ENCODE data around the gene CCDC69.

The CCDC69 gene

GRCh38 chr5:151196556-151197290, 27.2 kb downstream of the CCDC69 start:
- DNase-seq: no peak
- H3K4me3 ChIP-seq (ENCODE audit: low read depth, low read length): no peak overlapping the region
- H3K36me3 ChIP-seq: no peaks in the 10 kb centered on the region
- H3K27me3 ChIP-seq: no peaks in the 10 kb centered on the region
- H3K4me1 ChIP-seq: no peaks in the 10 kb centered on the region
- no peak for TF ChIP-seq CTCF (IDR thresholded peaks at IDR 0.05; ENCODE audit: low read depth, low read length)
- H3K9me3 ChIP-seq: no peaks in the 10 kb centered on the region

GRCh38 chr5:151195622-151196021, 28.3 kb downstream of the CCDC69 start:
- Histone ChIP-seq H3K4me1 (no peaks in the 10 kb centered on the region), H3K36me3 (no peaks in the 10 kb centered on the region), H3K4me3 (ENCODE audit: low read depth, low read length) (no peak overlapping the region), H3K9me3 (no peaks in the 10 kb centered on the region), H3K27me3 (no peaks in the 10 kb centered on the region)
- TF ChIP-seq CTCF (IDR thresholded peaks at IDR 0.05; ENCODE audit: low read depth, low read length): no peak
- no peak for DNase-seq

- Histone ChIP-seq H3K9me3 (no peaks in the 10 kb centered on the region), H3K27me3 (no peaks in the 10 kb centered on the region; the same call in 1 of the 2 replicates), H3K4me3 (ENCODE audit: low read depth, low read length) (no peak overlapping the region), H3K36me3 (no peaks in the 10 kb centered on the region), H3K4me1 (no peaks in the 10 kb centered on the region)
- DNase-seq: no peak
- TF ChIP-seq CTCF (IDR thresholded peaks at IDR 0.05; ENCODE audit: low read depth, low read length): no peak
Measured at GRCh38 chr5:151192626-151193025, 31.3 kb downstream of the CCDC69 start.

GRCh38 chr5:151191661-151192060, 32.2 kb downstream of the CCDC69 start:
- DNase-seq: no peak
- Histone ChIP-seq H3K4me3 (ENCODE audit: low read depth, low read length) (no peak overlapping the region), H3K4me1 (no peaks in the 10 kb centered on the region), H3K36me3 (no peaks in the 10 kb centered on the region), H3K9me3 (no peaks in the 10 kb centered on the region), H3K27me3 (no peaks in the 10 kb centered on the region; the same call in 1 of the 2 replicates)
- no peak for TF ChIP-seq CTCF (IDR thresholded peaks at IDR 0.05; ENCODE audit: low read depth, low read length)

- H3K4me1 ChIP-seq: no peaks in the 10 kb centered on the region
- DNase-seq: no peak
- no peaks in the 10 kb centered on the region for H3K36me3 ChIP-seq
- no peak for TF ChIP-seq CTCF (IDR thresholded peaks at IDR 0.05; ENCODE audit: low read depth, low read length)
- no peaks in the 10 kb centered on the region for H3K9me3 ChIP-seq
- no peak overlapping the region for H3K4me3 ChIP-seq (ENCODE audit: low read depth, low read length)
- no peaks in the 10 kb centered on the region; the same call in 1 of the 2 replicates for H3K27me3 ChIP-seq
Measured at GRCh38 chr5:151189151-151189550, 34.7 kb downstream of the CCDC69 start.

GRCh38 chr5:151186538-151186937, 37.4 kb downstream of the CCDC69 start:
- Histone ChIP-seq H3K27me3 (no peaks in the 10 kb centered on the region; the same call in 1 of the 2 replicates), H3K4me3 (ENCODE audit: low read depth, low read length) (no peak overlapping the region), H3K36me3 (no peaks in the 10 kb centered on the region), H3K4me1 (no peaks in the 10 kb centered on the region; the same call in 1 of the 2 replicates), H3K9me3 (no peaks in the 10 kb centered on the region)
- no peak for DNase-seq
- no peak for TF ChIP-seq CTCF (IDR thresholded peaks at IDR 0.05; ENCODE audit: low read depth, low read length)

All from BE2C (cell line).